ENCODE measurements around the gene SNX9. TPM values are rescaled to one million over a fixed set of nuclear protein-coding genes. Genes with fewer than 3 reads are reported as not detected.

The SNX9 gene
- total RNA-seq, 1 experiment from 2014 or later = 27.4 TPM

DNA sequence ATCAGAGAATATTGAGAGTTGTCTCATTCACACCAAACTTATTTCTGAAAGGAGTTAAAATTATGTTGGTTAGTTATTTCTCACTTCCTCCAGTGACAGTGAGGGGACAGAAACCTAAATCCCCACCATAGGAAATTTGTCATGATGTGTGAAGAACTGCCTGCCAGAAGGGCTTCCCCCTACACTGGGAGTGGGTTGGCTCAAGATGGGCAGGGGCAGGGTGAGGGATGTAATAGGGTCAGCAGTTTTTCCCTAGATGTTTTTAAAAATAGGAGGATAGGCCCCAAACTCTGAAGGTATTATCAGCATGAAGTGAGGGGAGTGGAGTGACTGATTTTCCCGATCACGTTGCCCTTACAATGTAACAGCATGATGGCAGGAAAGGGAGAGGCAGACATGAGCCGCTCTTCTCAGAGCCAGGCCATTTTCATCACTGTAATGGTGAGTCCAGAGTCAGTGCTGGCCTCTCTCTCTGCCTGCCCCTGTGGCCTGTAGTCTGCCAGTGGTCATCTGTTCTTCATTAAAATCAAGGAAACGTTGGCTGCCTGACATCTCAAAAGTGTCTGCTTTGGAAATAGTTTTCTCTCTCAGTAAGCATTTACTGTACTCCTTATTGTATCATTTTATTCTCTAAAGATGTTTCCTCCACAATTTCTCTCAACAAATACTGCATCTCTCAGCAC lies 98.8 kb downstream of the SNX9 start:
- H3K4me1 ChIP-seq = no peaks in the 10 kb centered on the region
- ChIA-PET POLR2A (no interaction called here), CTCF (no interaction called here)
- TF ChIP-seq, protein P1, sequence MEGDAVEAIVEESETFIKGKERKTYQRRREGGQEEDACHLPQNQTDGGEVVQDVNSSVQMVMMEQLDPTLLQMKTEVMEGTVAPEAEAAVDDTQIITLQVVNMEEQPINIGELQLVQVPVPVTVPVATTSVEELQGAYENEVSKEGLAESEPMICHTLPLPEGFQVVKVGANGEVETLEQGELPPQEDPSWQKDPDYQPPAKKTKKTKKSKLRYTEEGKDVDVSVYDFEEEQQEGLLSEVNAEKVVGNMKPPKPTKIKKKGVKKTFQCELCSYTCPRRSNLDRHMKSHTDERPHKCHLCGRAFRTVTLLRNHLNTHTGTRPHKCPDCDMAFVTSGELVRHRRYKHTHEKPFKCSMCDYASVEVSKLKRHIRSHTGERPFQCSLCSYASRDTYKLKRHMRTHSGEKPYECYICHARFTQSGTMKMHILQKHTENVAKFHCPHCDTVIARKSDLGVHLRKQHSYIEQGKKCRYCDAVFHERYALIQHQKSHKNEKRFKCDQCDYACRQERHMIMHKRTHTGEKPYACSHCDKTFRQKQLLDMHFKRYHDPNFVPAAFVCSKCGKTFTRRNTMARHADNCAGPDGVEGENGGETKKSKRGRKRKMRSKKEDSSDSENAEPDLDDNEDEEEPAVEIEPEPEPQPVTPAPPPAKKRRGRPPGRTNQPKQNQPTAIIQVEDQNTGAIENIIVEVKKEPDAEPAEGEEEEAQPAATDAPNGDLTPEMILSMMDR (IDR thresholded peaks at IDR 0.05; ENCODE audit: insufficient read depth in 1 of 2, low read depth in 1 of 2, low read length in 1 of 2, severe bottlenecking in 1 of 2, unreplicated experiment in 1 of 2) = no peak
- BruUV-seq (replicated peaks) = no TSS peak
- Mint-ChIP-seq H3K9me3 (ENCODE audit: unreplicated experiment) (no peaks in the 10 kb centered on the region), H3K4me1 (ENCODE audit: low read depth, unreplicated experiment) (no peaks in the 10 kb centered on the region), H3K4me3 (ENCODE audit: unreplicated experiment) (no peak overlapping the region), H3K27me3 (ENCODE audit: insufficient read depth, unreplicated experiment) (no peaks in the 10 kb centered on the region), H3K27ac (ENCODE audit: unreplicated experiment) (no peak overlapping the region), H3K36me3 (ENCODE audit: insufficient read depth, unreplicated experiment) (peaks cover 68% of the 10 kb centered on the region)
- no peaks in the 10 kb centered on the region; the same call in 1 of the 2 replicates for H3K9me3 ChIP-seq
- DNase-seq = no peak
- no peak overlapping the region for H3K4me3 ChIP-seq (ENCODE audit: low read depth, low read length)
- H3K36me3 ChIP-seq (ENCODE audit: control insufficient read depth, insufficient read depth, low read length) = peaks cover 1% of the 10 kb centered on the region
- no peaks in the 10 kb centered on the region for H3K27me3 ChIP-seq (replicated peaks; ENCODE audit: control insufficient read depth, insufficient read depth, low read length)
- intact Hi-C loops (cut with micrococcal nuclease; ENCODE audit: unreplicated experiment) = no loop called here

DNA sequence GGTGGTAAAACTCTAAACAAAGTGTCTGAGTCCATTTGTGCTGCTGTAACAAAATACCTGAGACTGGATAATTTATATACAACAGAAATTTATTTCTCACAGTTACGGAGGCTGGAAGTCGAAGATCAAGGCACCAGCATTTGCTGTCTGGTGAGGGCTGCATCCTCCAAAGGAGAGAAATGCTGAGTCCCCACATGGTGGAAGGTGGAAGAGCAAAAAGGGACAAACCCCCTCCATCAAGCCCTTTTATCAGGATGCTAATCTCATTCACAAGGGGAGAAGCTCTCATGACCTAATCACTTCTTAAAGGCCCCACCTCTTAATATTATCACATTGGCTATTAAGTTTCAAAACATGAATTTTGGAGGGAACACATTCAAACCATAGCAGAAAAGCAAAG lies 102.7 kb downstream of the SNX9 start:
- no peaks in the 10 kb centered on the region for H3K27me3 Mint-ChIP-seq (ENCODE audit: insufficient read depth, unreplicated experiment)
- peaks cover 51% of the 10 kb centered on the region for H3K36me3 Mint-ChIP-seq (ENCODE audit: insufficient read depth, unreplicated experiment)
- H3K27me3 ChIP-seq (replicated peaks; ENCODE audit: control insufficient read depth, insufficient read depth, low read length) = no peaks in the 10 kb centered on the region
- H3K36me3 ChIP-seq (ENCODE audit: control insufficient read depth, insufficient read depth, low read length) = peaks cover 3% of the 10 kb centered on the region
- BruUV-seq (replicated peaks) = no TSS peak
- CTCF ChIA-PET = no interaction called here
- no peak overlapping the region for H3K4me3 ChIP-seq (ENCODE audit: low read depth, low read length)
- no peak overlapping the region for H3K27ac Mint-ChIP-seq (ENCODE audit: unreplicated experiment)
- H3K9me3 ChIP-seq = no peaks in the 10 kb centered on the region
- H3K4me1 Mint-ChIP-seq (ENCODE audit: low read depth, unreplicated experiment) = no peaks in the 10 kb centered on the region
- no peak for DNase-seq
- H3K9me3 Mint-ChIP-seq (ENCODE audit: unreplicated experiment) = no peaks in the 10 kb centered on the region
- TF ChIP-seq, protein P1 (IDR thresholded peaks at IDR 0.05; ENCODE audit: insufficient read depth in 1 of 2, low read depth in 1 of 2, low read length in 1 of 2, severe bottlenecking in 1 of 2, unreplicated experiment in 1 of 2) = no peak
- intact Hi-C loops (cut with micrococcal nuclease; ENCODE audit: unreplicated experiment) = no loop called here
- POLR2A ChIA-PET = no interaction called here
- no peaks in the 10 kb centered on the region for H3K4me1 ChIP-seq
- no peak overlapping the region for H3K4me3 Mint-ChIP-seq (ENCODE audit: unreplicated experiment)

DNA sequence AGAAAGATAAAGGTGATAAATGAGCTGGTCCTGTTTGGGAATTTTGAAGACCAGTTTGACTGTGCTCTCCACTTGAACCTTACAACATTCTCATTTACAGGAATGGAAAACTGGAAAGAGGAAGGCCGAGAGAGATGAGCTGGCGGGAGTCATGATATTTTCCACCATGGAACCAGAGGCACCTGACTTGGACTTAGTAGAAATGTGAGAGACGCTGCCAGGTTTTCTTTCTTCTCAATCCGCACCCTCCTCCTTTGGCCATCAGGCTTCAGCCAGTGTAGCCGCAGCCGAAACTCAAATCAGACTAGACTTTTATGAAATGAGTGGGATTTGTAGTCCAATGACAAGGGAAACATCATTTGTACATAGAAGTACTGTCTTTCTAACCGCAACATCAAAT lies 104.0 kb downstream of the SNX9 start:
- Mint-ChIP-seq H3K4me1 (ENCODE audit: low read depth, unreplicated experiment) (no peaks in the 10 kb centered on the region), H3K9me3 (ENCODE audit: unreplicated experiment) (no peaks in the 10 kb centered on the region), H3K27me3 (ENCODE audit: insufficient read depth, unreplicated experiment) (no peaks in the 10 kb centered on the region), H3K27ac (ENCODE audit: unreplicated experiment) (no peak overlapping the region), H3K4me3 (ENCODE audit: unreplicated experiment) (no peak overlapping the region), H3K36me3 (ENCODE audit: insufficient read depth, unreplicated experiment) (peaks cover 47% of the 10 kb centered on the region)
- DNase-seq = no peak
- intact Hi-C loops (cut with micrococcal nuclease; ENCODE audit: unreplicated experiment) = no loop called here
- Histone ChIP-seq H3K9me3 (no peaks in the 10 kb centered on the region), H3K4me1 (no peaks in the 10 kb centered on the region), H3K27me3 (replicated peaks; ENCODE audit: control insufficient read depth, insufficient read depth, low read length) (no peaks in the 10 kb centered on the region), H3K4me3 (ENCODE audit: low read depth, low read length) (no peak overlapping the region), H3K36me3 (ENCODE audit: control insufficient read depth, insufficient read depth, low read length) (peaks cover 3% of the 10 kb centered on the region)
- BruUV-seq (replicated peaks) = no TSS peak
- TF ChIP-seq, protein P1 (IDR thresholded peaks at IDR 0.05; ENCODE audit: insufficient read depth in 1 of 2, low read depth in 1 of 2, low read length in 1 of 2, severe bottlenecking in 1 of 2, unreplicated experiment in 1 of 2) = no peak
- ChIA-PET CTCF (no interaction called here), POLR2A (no interaction called here)

All from Caco-2 (cell line).